Renal cortex interstitium (tissue), 11 donors: ENCODE data around the gene SPINT4. TPM values are rescaled to one million over a fixed set of nuclear protein-coding genes. Genes with fewer than 3 reads are reported as not detected.
"Not testable (repeated sequence)": the region's sequence is repeated elsewhere in the genome, so short reads cannot be mapped to it uniquely, and the experiment has no call there.

ENCODE experiments used
- DNase-seq, 11 donors: peaks; one replicate each; pipeline ENCODE4 v3.0.0-alpha.2; 2013; ENCODE audit warnings: low read depth in 9 of 11, low spot score in 4 of 11; ENCODE audit errors: extremely low read depth in 1 of 11
- polyA plus RNA-seq, 3 donors: library from polyadenylated mRNA; unstranded; fragments of 120-200 nt; gene quantifications; one replicate each; pipeline ENCODE4 v1.2.1, GENCODE V29; 2013; ENCODE audit not compliant: insufficient read length in 3 of 3

Gene SPINT4
- polyA plus RNA-seq, 3 donors = not detected

DNA sequence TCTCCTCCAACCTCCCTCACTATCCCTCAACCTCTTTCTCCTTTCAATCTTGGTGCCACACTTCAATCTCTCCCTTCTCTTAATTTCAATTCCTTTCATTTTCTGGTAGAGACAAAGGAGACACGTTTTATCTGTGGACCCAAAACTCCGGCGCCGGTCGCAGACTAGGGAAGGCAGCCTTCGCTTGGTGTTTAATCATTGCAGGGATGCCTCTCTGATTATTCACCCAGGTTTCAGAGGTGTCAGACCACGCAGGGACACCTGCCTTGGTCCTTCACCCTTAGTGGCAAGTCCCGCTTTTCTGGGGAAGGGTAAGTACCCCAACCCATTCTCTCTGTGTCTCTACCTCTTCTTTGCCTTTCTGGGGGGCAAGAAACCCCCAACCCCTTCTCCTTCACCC is 37.8 kb downstream of the SPINT4 start:
- DNase-seq = not testable (repeated sequence)

DNA sequence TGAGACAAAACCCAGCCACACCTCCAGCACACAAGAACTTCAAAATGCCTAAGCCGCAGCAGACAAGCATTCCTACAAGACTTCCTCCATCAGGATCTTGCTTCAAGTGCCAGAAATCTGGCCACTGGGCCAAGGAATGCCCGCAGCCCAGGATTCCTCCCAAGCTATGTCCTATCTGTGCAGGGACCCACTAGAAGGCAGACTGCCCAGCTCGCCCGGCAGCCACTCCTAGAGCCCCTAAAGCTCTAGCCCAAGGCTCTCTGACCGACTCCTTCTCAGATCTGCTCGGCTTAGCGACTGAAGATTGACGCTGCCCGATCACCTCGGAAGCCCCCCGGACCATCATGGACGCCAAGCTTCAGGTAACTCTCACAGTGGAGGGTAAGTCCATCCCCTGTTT is 39.8 kb downstream of the SPINT4 start:
- DNase-seq = not testable (repeated sequence)

DNA sequence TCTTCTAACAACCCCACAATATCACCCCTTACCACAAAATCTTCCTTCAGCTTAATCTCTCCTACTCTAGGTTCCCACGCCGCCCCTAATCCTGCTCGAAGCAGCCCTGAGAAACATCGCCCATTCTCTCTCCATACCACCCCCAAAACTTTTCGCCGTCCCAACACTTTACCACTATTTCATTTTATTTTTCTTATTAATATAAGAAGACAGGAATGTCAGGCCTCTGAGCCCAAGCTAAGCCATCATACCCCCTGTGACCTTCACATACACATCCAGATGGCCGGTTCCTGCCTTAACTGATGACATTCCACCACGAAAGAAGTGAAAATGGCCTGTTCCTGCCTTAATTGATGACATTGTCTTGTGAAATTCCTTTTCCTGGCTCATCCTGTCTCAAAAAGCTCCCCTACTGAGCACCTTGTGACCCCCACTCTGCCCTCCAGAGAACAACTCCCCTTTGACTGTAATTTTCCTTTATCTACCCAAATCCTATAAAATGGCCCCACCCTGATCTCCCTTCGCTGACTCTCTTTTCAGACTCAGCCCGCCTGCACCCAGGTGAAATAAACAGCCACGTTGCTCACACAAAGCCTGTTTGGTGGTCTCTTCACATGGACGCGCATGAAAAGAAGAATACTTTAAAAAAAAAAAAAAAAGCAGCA is 42.6 kb downstream of the SPINT4 start:
- not testable (repeated sequence) for DNase-seq

DNA sequence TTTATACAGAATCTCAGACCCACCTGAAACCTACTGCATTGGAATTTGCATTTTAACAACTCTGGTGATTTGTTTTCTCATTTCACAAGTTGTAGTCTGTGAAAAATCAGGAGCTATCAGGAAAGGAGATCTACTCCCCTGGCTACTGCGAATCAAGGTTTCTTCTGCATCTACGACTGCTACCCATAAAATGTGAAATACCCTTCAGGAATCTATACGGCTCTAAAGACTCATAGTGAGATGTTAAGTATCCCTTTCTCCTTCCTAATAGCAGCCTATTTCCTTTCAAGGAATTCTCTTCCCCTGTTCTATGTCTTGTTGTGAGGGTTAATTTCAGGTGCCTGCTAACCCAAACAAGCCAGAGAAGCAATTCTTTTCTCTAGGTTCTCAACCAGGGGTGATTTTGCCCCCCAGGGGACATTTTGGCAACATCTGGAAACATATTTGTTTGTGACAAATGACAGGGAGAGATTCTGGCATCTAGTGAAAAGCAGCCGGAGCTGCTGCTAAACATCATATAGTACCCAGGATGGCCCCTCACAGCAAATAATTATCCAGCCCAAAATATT is 43.2 kb downstream of the SPINT4 start:
- no peak for DNase-seq

DNA sequence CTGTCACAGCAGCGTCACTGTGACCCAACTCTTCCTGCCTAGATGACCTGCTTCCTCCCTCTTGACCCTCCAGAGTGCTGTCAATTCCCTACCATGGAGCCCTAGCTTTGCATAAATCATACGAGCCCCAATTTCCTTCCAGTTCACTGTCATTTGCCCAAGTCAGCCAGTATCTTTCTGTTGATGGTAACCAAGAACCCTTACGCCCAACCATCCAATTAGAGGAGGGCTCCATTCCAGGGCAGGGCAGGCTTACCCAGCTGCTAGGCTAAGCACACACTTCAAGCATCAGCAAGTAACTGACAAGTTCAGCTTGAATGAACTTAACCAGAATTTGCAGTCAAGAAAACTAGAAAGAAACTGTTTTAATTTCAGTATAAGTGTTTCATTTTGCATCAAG is 43.8 kb downstream of the SPINT4 start:
- DNase-seq = no peak

DNA sequence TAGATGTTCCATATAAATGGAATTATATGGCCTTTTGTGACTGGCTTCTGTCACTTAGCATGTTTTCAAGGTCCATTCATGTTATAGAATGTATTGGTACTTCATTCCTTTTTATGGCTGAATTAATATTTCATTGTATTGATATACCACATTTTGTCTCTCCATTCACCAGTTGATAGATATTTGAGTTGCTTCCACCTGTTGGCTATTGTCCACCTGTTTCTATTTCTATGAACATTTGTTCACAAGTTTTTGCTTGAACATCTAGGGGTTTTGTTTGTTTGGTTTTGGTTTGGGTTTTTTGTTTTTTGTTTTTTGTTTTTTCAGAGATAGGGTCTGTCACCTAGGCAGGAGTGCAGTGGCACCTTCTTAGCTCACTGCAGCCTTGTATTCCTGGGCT is 46.3 kb downstream of the SPINT4 start:
- no peak for DNase-seq

DNA sequence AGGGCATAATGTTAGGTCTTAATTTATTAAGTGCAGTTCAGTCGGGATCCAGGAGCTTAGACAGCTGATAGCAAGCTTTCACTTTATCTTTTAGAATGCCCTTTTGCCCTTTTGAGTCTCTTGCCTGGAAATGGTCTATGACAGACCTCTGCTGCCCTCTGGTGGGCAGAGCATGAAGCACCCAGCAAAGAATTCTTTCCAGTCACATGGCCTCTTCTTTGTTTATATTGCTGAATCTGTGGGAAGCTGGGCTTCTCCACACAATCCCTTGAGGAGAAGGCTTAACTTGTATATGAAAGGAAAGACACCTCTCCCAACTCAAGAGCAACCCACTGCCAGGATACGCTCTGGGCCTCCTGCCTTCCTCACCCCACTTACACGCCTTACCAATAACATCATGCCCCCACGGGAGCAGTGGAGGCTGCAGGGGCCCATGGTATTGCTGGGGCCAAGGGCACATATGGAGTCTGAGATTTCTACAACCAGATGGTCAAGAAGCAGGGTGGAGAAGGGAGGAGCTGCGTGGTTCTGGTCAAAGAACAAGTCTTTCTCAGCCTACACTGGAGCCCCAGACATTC is 49.1 kb downstream of the SPINT4 start:
- peak; percentile 60 to 79 (median 72) for DNase-seq

DNA sequence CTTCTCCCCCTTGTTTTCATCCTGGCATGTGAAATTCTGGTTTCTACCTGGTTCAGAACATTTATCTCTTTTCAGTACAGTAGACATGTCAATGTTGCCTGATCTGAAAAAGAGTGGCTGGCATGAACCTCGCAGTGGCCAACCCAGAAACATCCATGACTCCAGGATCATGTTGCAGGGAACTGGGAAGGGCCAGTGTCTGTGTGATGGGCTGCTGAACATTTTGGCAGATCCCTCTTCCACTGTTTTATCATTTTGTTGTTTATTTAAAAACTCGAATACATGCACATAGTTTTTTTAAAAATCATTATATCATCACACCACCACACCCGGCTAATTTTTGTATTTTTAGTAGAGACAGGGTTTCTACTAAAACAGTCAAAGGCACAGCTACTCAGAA is 50.5 kb downstream of the SPINT4 start:
- no peak for DNase-seq

DNA sequence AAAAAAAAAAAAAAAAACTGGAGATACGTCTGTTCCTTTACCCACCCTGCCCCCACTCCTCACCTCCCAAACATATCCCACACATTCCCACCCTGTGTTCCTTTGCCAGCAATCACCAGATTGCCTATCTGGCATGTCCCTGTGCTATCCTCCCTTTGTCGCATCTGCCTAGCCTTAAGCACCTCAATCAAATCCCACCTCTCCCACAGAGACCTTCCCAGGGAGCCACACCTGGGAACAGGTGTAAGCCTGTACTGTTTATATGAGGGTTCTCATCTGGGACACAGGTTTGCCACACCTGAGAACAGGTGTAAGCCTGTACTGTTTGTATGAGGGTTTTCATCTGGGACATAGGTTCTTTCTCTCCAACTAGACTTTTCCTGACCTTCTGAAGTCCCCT is 52.8 kb downstream of the SPINT4 start:
- DNase-seq = no peak

DNA sequence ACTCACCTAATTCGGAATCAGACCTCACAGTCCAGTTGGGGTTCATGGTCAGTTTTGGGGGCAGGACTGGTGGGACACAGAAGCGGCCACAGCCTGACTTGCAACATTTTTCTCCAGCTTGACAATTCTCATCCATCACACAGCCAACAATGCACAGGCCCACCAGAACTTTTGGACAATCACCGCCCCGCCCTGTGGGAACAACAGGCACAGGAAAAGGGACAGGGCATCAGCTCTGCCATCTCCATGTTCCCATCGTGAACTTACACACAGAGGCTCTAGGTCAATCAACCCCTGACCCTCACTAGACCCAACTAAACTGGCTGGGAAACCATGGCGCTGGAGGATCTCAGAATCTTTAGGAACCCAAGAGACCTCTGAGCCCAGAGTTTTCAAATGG is 53.3 kb downstream of the SPINT4 start:
- DNase-seq = no peak

Other genes starting within 250 kb of the SPINT4 start
- gene SPINT3, start 206.7 kb upstream of the SPINT4 start, polyA plus RNA-seq = not detected
- gene WFDC6, start 182.9 kb upstream of the SPINT4 start, polyA plus RNA-seq = under 1 TPM in 1 of 3 donors, not detected in 2; 0.30 TPM
- gene EPPIN, start 174.9 kb upstream of the SPINT4 start, polyA plus RNA-seq = under 1 TPM; 0.16 to 0.39 (median 0.20) TPM
- under 1 TPM in 1 of 3 donors, not detected in 2; 0.36 TPM for gene WFDC8, start 143.1 kb upstream of the SPINT4 start, polyA plus RNA-seq
- not detected for gene WFDC10A, start 92.6 kb upstream of the SPINT4 start, polyA plus RNA-seq
- gene WFDC9, start 91.1 kb upstream of the SPINT4 start, polyA plus RNA-seq = not detected
- gene WFDC11, start 52.1 kb upstream of the SPINT4 start, polyA plus RNA-seq = not detected
- gene WFDC13, start 20.3 kb upstream of the SPINT4 start, polyA plus RNA-seq = under 1 TPM in 1 of 3 donors, not detected in 2; 0.07 TPM
- gene WFDC10B, start 17.3 kb upstream of the SPINT4 start, polyA plus RNA-seq = not detected
- gene WFDC3, start 69.5 kb downstream of the SPINT4 start, polyA plus RNA-seq = 1 to 10 TPM in 2 of 3 donors, under 1 TPM in 1; 0.44 to 2.2 (median 1.3) TPM
- 10 to 100 TPM; 34.5 to 40.9 (median 35.8) TPM for gene DNTTIP1, start 69.6 kb downstream of the SPINT4 start, polyA plus RNA-seq
- gene UBE2C, start 90.3 kb downstream of the SPINT4 start, polyA plus RNA-seq = 10 to 100 TPM; 49.3 to 84.3 (median 74.4) TPM
- 1 to 10 TPM in 1 of 3 donors, under 1 TPM in 2; 0.50 to 2.5 (median 0.50) TPM for gene TNNC2, start 105.0 kb downstream of the SPINT4 start, polyA plus RNA-seq
- 10 to 100 TPM; 10.8 to 21.0 (median 14.2) TPM for gene SNX21, start 111.5 kb downstream of the SPINT4 start, polyA plus RNA-seq
- gene ACOT8, start 135.0 kb downstream of the SPINT4 start, polyA plus RNA-seq = 10 to 100 TPM; 19.2 to 31.3 (median 25.3) TPM
- 1 to 10 TPM; 5.1 to 5.5 (median 5.2) TPM for gene ZSWIM3, start 135.3 kb downstream of the SPINT4 start, polyA plus RNA-seq
- 10 to 100 TPM; 15.3 to 18.9 (median 16.6) TPM for gene ZSWIM1, start 158.9 kb downstream of the SPINT4 start, polyA plus RNA-seq
- 1 to 10 TPM; 2.7 to 7.2 (median 3.5) TPM for gene SPATA25, start 165.3 kb downstream of the SPINT4 start, polyA plus RNA-seq
- gene NEURL2, start 168.9 kb downstream of the SPINT4 start, polyA plus RNA-seq = 1 to 10 TPM; 4.7 to 9.8 (median 7.5) TPM
- gene CTSA, start 169.0 kb downstream of the SPINT4 start, polyA plus RNA-seq = 100 to 1,000 TPM; 120 to 166 (median 127) TPM
- 100 to 1,000 TPM; 115 to 141 (median 141) TPM for gene PLTP, start 189.8 kb downstream of the SPINT4 start, polyA plus RNA-seq
- 10 to 100 TPM; 44.7 to 52.7 (median 44.9) TPM for gene PCIF1, start 212.3 kb downstream of the SPINT4 start, polyA plus RNA-seq
- 10 to 100 TPM; 10.4 to 18.5 (median 14.4) TPM for gene ZNF335, start 249.9 kb downstream of the SPINT4 start, polyA plus RNA-seq